Colon (tissue), 2 donors: Measurements from ENCODE around the gene IL2RA.
"Not testable (repeated sequence)": the region's sequence is repeated elsewhere in the genome, so short reads cannot be mapped to it uniquely, and the experiment has no call there.

Experiments used
- FAIRE-seq: peaks from 2 replicates; lab custom pipeline; 2012; peaks lifted over from hg19 to GRCh38; lab: Jason Lieb, UNC
- donor health status: control.
- donor health status: control.

Gene IL2RA

GRCh38 chr10:6082496-6083395 lies 20.6 kb upstream of the IL2RA start:
- FAIRE-seq: no peak

GRCh38 chr10:6080417-6080973 lies 18.3 kb upstream of the IL2RA start:
- FAIRE-seq: no peak

- no peak for FAIRE-seq
Measured at GRCh38 chr10:6079044-6079443, 16.9 kb upstream of the IL2RA start.

GRCh38 chr10:6077071-6077675 lies 15.0 kb upstream of the IL2RA start:
- FAIRE-seq: no peak

- FAIRE-seq: no peak
Measured at GRCh38 chr10:6074489-6075301, 12.5 kb upstream of the IL2RA start.

- FAIRE-seq: no peak
Measured at GRCh38 chr10:6072215-6072934, 10.2 kb upstream of the IL2RA start.

- FAIRE-seq: no peak
Measured at GRCh38 chr10:6071181-6072175, 9.3 kb upstream of the IL2RA start.

GRCh38 chr10:6070660-6071059 lies 8.5 kb upstream of the IL2RA start:
- no peak for FAIRE-seq

GRCh38 chr10:6069081-6069931 lies 7.1 kb upstream of the IL2RA start:
- FAIRE-seq: no peak

GRCh38 chr10:6068422-6068821 lies 6.3 kb upstream of the IL2RA start:
- no peak for FAIRE-seq

GRCh38 chr10:6068006-6068405 lies 5.8 kb upstream of the IL2RA start:
- no peak for FAIRE-seq

- no peak for FAIRE-seq
Measured at GRCh38 chr10:6067457-6067856, 5.3 kb upstream of the IL2RA start.

GRCh38 chr10:6065835-6066234 lies 3.7 kb upstream of the IL2RA start:
- FAIRE-seq: no peak

GRCh38 chr10:6065406-6065805 lies 3.2 kb upstream of the IL2RA start:
- no peak for FAIRE-seq

GRCh38 chr10:6064726-6065125 lies 2.6 kb upstream of the IL2RA start:
- not testable (repeated sequence) for FAIRE-seq

GRCh38 chr10:6064119-6064518 lies 2.0 kb upstream of the IL2RA start:
- no peak for FAIRE-seq

GRCh38 chr10:6061056-6061455 lies 1.1 kb downstream of the IL2RA start:
- FAIRE-seq: no peak

GRCh38 chr10:6059506-6059905 lies 2.7 kb downstream of the IL2RA start:
- no peak for FAIRE-seq

GRCh38 chr10:6058682-6059475 lies 3.3 kb downstream of the IL2RA start:
- FAIRE-seq: no peak
